GM12801 (cell line): Measurements from ENCODE around the gene AKR1E2.

Experiments used
- TF ChIP-seq, protein P1 (sequence below): IDR thresholded peaks from one replicate; pipeline ENCODE4 v1.5.1; 2011; ENCODE audit warnings: control low read depth; ENCODE audit not compliant: insufficient read length; ENCODE audit errors: extremely low read depth

The AKR1E2 gene

DNA sequence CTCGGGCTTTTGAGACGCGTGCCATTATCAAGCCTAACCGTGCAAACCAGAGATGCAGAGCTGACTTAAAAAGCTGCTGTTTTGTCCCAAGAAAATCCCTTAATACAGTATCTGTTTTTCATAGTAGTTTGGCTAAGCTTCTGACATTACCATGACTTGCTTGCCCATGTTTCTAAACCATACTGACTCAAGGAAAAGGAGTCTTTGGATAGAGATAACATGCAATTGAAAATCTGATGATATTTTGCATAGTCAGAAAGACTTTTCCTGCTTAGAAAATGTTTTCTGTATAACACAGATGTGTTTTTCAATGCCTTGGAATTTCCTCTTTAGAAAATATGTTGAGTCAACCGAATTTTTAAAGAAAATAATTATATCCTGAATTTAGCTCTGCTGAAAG, 21.5 kb upstream of the AKR1E2 start:
- TF ChIP-seq, protein P1, sequence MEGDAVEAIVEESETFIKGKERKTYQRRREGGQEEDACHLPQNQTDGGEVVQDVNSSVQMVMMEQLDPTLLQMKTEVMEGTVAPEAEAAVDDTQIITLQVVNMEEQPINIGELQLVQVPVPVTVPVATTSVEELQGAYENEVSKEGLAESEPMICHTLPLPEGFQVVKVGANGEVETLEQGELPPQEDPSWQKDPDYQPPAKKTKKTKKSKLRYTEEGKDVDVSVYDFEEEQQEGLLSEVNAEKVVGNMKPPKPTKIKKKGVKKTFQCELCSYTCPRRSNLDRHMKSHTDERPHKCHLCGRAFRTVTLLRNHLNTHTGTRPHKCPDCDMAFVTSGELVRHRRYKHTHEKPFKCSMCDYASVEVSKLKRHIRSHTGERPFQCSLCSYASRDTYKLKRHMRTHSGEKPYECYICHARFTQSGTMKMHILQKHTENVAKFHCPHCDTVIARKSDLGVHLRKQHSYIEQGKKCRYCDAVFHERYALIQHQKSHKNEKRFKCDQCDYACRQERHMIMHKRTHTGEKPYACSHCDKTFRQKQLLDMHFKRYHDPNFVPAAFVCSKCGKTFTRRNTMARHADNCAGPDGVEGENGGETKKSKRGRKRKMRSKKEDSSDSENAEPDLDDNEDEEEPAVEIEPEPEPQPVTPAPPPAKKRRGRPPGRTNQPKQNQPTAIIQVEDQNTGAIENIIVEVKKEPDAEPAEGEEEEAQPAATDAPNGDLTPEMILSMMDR = no peak

DNA sequence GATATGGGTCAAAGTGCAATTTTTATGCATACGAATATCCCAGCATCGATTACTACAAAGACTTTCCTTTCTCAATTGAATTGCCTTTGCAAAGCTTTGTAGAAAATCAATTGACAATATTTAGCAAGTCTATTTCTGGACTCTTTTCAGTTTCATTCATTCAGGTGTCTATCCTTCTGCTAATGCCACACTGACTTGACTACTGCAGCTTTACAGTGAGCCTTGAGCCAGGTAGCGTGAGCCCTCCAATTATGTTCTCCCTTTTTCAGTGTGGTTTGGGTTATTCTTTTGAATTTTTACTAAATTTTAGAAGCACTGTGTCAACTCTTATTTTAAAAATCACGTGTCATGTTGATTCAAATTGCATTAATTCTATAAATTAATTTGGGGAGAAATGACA, 19.5 kb upstream of the AKR1E2 start:
- TF ChIP-seq, protein P1 = no peak

DNA sequence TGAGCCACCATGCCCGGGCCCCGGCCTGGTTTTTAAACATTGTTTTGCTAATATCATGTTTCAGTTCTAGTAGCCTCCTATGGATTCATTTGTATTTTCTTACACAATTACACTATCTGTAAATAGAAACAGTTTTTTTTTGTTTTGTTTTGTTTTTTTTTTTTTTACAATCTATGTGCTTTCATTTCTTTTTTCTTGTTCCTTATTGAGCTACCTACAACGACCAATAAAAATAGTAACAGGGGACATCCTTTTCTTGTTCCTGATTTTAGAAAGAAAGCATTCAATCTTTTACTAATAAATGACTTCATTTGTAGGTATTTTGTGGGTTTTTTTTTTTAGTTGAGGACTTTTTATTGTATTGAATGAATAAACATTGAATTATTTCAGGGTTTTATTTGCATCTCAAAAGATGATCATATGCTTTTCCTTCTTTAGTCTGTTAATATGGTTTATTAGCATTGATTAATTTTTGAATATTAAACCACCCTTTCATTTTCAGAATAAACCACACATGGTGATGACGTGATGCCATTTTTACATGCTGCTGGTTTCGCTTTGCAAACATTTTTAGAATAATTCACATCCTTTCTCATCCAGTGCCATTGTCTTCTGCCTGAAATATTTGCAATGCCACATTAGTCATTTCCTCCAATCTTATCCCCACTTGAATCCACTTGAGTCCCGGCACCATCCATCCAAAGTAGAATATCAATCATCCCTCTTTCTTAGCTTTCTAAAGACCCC, 18.1 kb upstream of the AKR1E2 start:
- TF ChIP-seq, protein P1 = no peak

DNA sequence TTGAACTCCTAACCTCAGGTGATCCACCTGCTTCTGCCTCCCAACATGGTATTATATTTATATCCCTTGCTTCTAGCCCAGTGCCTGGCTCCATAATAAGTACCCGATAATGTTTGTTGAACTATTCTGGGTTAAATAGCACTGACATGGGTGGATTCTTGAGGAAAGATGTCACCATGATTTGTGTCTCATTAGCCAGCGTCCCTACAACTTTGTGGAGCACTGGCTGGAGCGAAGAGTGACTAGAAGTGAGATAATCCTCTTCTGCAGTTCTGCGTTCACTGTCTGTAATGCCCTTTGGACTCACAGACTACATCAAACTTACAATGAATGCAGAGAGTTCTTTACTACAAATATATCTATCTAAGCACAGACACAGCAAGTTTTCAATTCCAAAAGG, 16.9 kb upstream of the AKR1E2 start:
- TF ChIP-seq, protein P1 = no peak

DNA sequence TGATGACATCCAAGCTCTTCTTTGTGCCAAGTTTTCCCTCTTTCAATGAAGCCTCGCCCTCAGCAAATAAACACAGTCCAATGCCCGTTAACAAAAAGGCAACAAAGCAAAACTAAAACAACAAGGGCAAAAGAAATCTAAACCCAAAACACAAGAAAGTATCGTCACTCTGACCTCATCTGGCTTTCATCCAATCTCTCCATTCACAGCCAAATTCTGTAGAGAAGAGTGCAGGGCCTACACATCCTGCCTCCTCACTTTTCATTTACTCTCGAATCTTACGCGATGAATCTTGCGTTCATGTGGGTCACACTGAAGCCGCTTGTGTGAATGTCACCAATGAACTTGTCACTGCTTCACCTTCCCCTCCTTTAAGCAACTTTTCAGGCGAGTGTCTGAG, 15.9 kb upstream of the AKR1E2 start:
- TF ChIP-seq, protein P1 = no peak

DNA sequence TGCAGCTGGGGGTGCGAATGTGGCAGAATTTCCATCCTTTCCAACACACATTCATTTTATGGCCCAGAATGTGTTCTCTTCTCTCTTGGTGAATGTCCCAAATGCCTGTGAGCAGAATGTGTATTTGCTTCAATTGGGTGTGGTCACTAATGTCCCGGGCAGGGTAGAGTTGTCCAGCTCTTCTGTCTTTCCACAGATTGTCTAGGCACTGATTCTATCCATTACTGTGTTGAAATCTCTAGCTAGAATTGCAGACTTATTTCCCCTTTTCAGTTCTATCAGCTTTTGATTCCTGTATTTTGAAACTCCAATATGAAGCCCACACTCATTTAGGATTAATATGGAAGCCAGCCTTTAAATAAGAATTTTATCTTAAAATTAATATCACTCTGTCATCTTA, 14.0 kb upstream of the AKR1E2 start:
- TF ChIP-seq, protein P1 = no peak

- TF ChIP-seq, protein P1 = no peak
These were observed 13.0 kb upstream of the AKR1E2 start for GRCh38 chr10:4813023-4813422.

- TF ChIP-seq, protein P1 = no peak
These were observed 12.5 kb upstream of the AKR1E2 start for GRCh38 chr10:4813496-4813895.
